ENCODE measurements around the gene NUDCD3.

DNA sequence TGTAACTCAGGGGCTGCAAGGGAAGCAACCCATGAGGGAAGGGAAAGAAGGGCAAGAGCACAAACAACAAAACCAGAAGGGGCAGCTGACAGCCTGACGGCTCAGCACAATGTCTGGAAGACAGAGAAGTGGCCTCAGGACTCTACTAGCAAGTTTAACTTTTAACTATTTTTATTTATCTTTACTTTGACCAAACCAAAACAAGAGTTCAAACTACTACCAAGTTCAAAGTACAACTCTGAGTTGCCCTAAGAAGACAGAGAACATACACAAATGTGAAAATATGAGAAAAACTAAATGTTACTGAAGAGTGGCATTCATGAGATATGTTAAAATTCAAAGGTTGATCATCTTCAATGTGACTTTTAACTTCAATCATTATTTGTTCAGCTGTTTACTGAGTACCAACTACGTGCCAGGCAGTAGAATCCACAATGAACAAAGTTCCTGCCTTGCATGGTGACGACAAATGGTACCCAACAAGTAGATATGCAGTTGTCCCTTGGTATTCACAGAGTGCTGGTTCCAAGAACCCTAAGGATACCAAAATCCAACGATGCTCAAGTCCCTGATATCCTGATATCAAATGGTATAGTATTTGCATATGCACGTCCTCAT, 19.7 kb downstream of the NUDCD3 start:
- TF ChIP-seq, protein P1, sequence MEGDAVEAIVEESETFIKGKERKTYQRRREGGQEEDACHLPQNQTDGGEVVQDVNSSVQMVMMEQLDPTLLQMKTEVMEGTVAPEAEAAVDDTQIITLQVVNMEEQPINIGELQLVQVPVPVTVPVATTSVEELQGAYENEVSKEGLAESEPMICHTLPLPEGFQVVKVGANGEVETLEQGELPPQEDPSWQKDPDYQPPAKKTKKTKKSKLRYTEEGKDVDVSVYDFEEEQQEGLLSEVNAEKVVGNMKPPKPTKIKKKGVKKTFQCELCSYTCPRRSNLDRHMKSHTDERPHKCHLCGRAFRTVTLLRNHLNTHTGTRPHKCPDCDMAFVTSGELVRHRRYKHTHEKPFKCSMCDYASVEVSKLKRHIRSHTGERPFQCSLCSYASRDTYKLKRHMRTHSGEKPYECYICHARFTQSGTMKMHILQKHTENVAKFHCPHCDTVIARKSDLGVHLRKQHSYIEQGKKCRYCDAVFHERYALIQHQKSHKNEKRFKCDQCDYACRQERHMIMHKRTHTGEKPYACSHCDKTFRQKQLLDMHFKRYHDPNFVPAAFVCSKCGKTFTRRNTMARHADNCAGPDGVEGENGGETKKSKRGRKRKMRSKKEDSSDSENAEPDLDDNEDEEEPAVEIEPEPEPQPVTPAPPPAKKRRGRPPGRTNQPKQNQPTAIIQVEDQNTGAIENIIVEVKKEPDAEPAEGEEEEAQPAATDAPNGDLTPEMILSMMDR (IDR thresholded peaks at IDR 0.05), result no peak
- TF ChIP-seq POLR2AphosphoS5 (IDR thresholded peaks at IDR 0.05), result no peak
- TF ChIP-seq POLR2A (IDR thresholded peaks at IDR 0.05), result no peak

Measured in sigmoid colon (tissue), 4 donors.